Heart left ventricle (tissue), 16 donors: ENCODE measurements around the gene TAT. TPM values are rescaled to one million over a fixed set of nuclear protein-coding genes. Genes with fewer than 3 reads are reported as not detected.
"Not testable (repeated sequence)": the region's sequence is repeated elsewhere in the genome, so short reads cannot be mapped to it uniquely, and the experiment has no call there.

Source experiments
- ATAC-seq, 4 donors: fragments of 200-7000 bp; cut with Tn5 transposase; one replicate each; pipeline ENCODE4 v1.9.1; 2020 to 2022; ENCODE audit warnings: moderate library complexity in 4 of 4, mild to moderate bottlenecking in 3 of 4, moderate number of reproducible peaks in 1 of 4
- DNase-seq, 5 donors: peaks; one replicate each; pipeline ENCODE4 v3.0.0-alpha.2; 2020
- H3K27ac ChIP-seq, 12 donors: fragments of 200-600 bp; sonication (generic) in 4 of 12; one replicate each; pipeline versions ENCODE4 v1.5.0 to v1.8.0; 2016 to 2022; ENCODE audit warnings: mild to moderate bottlenecking in 2 of 12
- H3K27me3 ChIP-seq, 9 donors: fragments of 200-600 bp; sonication (generic) in 2 of 9; one replicate each; pipeline versions ENCODE4 v1.5.1 to v1.8.0; 2016 to 2022; ENCODE audit warnings: mild to moderate bottlenecking in 3 of 9
- H3K36me3 ChIP-seq, 9 donors: fragments of 200-600 bp; sonication (generic) in 2 of 9; one replicate each; pipeline versions ENCODE4 v1.5.0 to v1.8.0; 2018 to 2022; ENCODE audit warnings: mild to moderate bottlenecking in 2 of 9
- H3K4me1 ChIP-seq, 12 donors: fragments of 200-600 bp; sonication (generic) in 4 of 12; one replicate each; pipeline versions ENCODE4 v1.5.0 to v1.8.0; 2016 to 2022; ENCODE audit warnings: mild to moderate bottlenecking in 3 of 12
- H3K4me3 ChIP-seq, 12 donors: fragments of 200-600 bp; sonication (generic) in 4 of 12; one replicate each; pipeline versions ENCODE4 v1.5.0 to v1.8.0; 2017 to 2022; ENCODE audit warnings: mild to moderate bottlenecking in 9 of 12, moderate library complexity in 4 of 12
- H3K9me3 ChIP-seq, 12 donors: fragments of 200-600 bp; sonication (generic) in 4 of 12; one replicate each; pipeline versions ENCODE4 v1.5.0 to v1.8.0; 2016 to 2022; ENCODE audit warnings: mild to moderate bottlenecking in 1 of 12
- CTCF ChIP-seq, 12 donors: fragments of 200-600 bp; sonication (generic) in 4 of 12; IDR thresholded peaks; one replicate each; pipeline versions ENCODE4 v1.5.0 to v1.8.0; 2018 to 2022; ENCODE audit warnings: antibody characterized with exemption in 12 of 12, mild to moderate bottlenecking in 5 of 12
- POLR2A ChIP-seq, 2 donors: fragments of 450-650 bp; IDR thresholded peaks; one replicate each; pipeline ENCODE4 v1.6.1; 2017; ENCODE audit warnings: antibody characterized with exemption in 2 of 2, mild to moderate bottlenecking in 2 of 2, moderate library complexity in 2 of 2
- WGBS, 4 donors: extraction: QIAGEN DNeasy Blood & Tissue Kit in 2 of 4; methylation state at CpG; one replicate each; pipeline versions ENCODE4 v1.1.5 to v1.1.7; 2013 to 2018; 5-methylcytosine and 5-hydroxymethylcytosine counted together
- intact Hi-C, 10 donors: fragments of 100-400 bp; cut with DNase I; formaldehyde crosslinking; loops; one replicate each; pipeline versions ENCODE4 v1.11.1 to v1.14.2; 2022
- polyA plus RNA-seq, 2 donors: library from polyadenylated mRNA; stranded (reverse); fragments of 200-250 nt; gene quantifications; one replicate each; pipeline ENCODE4 v1.2.3, GENCODE V29; 2013
- total RNA-seq, 9 donors: library from RNA; depleted of rRNA in 2 of 9; stranded (reverse); fragments of >200 nt in 2 of 9; fragmentation: NEBNext Ultra II Directional in 3 of 9; extraction: Animal tissue kit (Norgen Biotek cat#: 25700) in 3 of 9; gene quantifications; one replicate each; pipeline versions ENCODE4 v1.1.0 to v1.2.4, GENCODE V29; 2016 to 2023
- donor health status: ischemic (EF 13 %, LVEDD 7.1; RV severe dilation, severe dysfunction).
- donor health status: healthy with polysubstance abuse.
- donor health status: DM: no; HTN: yes; CAD: no.
- donor health status: DM: no; HTN: no; CAD: no.
- donor health status: ischemic (EF 25% LVEDD 6.9; RV normal size, moderate dysfunction).
- donor health status: ischemic (EF 25% LVEDD 5.7; RV mildly dilated, moderate dysfunction).
- donor health status: healthy.
- donor health status: DM: yes; HTN: yes; CAD: no.
- donor health status: ischemic (EF 35%, LVEDD 5.7; RV mildly dilated, moderate dysfunction).
- donor health status: nonischemic (EF 11% LVEDD 7.7; RV severe dilation, severe dysfunction).
- donor health status: DM: yes; HTN: yes; CAD: no.
- donor health status: PGD.
- donor health status: ischemic (EF 29% LVEDD 5.4; RV normal size, mild dysfunction).
- donor health status: nonischemic (EF 23%, LVEDD 6.1; RV moderate dilation, normal function).

The TAT gene
- total and polyA plus RNA-seq, 11 donors = 0.05 to 0.50 TPM; not detected in 9

GRCh38 chr16:71594000-71594646, 17.2 kb upstream of the TAT start:
- DNase-seq (no peak), ATAC-seq (no peak)
- Histone ChIP-seq H3K9me3 (peaks cover 0 to 4% (median 0%) of the 10 kb centered on the region in 12 donors), H3K4me1 (no peaks in the 10 kb centered on the region), H3K27ac (no peak overlapping the region), H3K27me3 (peaks cover 0 to 10% (median 0%) of the 10 kb centered on the region in 9 donors), H3K4me3 (no peak overlapping the region), H3K36me3 (no peaks in the 10 kb centered on the region)
- intact Hi-C loops = no loop called here
- no peak for TF ChIP-seq POLR2A (IDR thresholded peaks at IDR 0.05)
- TF ChIP-seq CTCF (IDR thresholded peaks at IDR 0.05) = no peak
- 79 to 85% (median 83%) methylated on average over 5 of the region's 5 CpGs for WGBS, 4 donors

GRCh38 chr16:71593048-71593999, 16.4 kb upstream of the TAT start:
- Histone ChIP-seq H3K27ac (no peak overlapping the region), H3K27me3 (peaks cover 0 to 10% (median 0%) of the 10 kb centered on the region in 9 donors), H3K4me1 (no peaks in the 10 kb centered on the region), H3K36me3 (no peaks in the 10 kb centered on the region), H3K4me3 (no peak overlapping the region), H3K9me3 (peaks cover 0 to 3% (median 0%) of the 10 kb centered on the region in 12 donors)
- intact Hi-C loops = no loop called here
- WGBS, 4 donors = 71 to 80% (median 75%) methylated on average over 3 of the region's 3 CpGs
- TF ChIP-seq POLR2A (IDR thresholded peaks at IDR 0.05) (no peak), CTCF (IDR thresholded peaks at IDR 0.05) (no peak)
- ATAC-seq = no peak
- DNase-seq = no peak

GRCh38 chr16:71591917-71592316, 15.0 kb upstream of the TAT start:
- ATAC-seq = no peak
- WGBS, 4 donors = 60 to 88% (median 73%) methylated on average over 2 to 3 of the region's 3 CpGs
- Histone ChIP-seq H3K36me3 (no peaks in the 10 kb centered on the region), H3K27ac (no peak overlapping the region), H3K27me3 (peaks cover 0 to 10% (median 0%) of the 10 kb centered on the region in 9 donors), H3K4me3 (no peak overlapping the region), H3K9me3 (no peaks in the 10 kb centered on the region), H3K4me1 (no peaks in the 10 kb centered on the region)
- no peak for DNase-seq
- intact Hi-C loops = no loop called here
- TF ChIP-seq POLR2A (IDR thresholded peaks at IDR 0.05) = no peak
- TF ChIP-seq CTCF (IDR thresholded peaks at IDR 0.05) = no peak

GRCh38 chr16:71590584-71590983, 13.7 kb upstream of the TAT start:
- intact Hi-C loops = no loop called here
- Histone ChIP-seq H3K9me3 (no peaks in the 10 kb centered on the region), H3K27ac (no peak overlapping the region), H3K4me3 (no peak overlapping the region), H3K27me3 (peaks cover 0 to 10% (median 0%) of the 10 kb centered on the region in 9 donors), H3K36me3 (no peaks in the 10 kb centered on the region), H3K4me1 (no peaks in the 10 kb centered on the region)
- 76 to 81% (median 79%) methylated on average over 4 of the region's 4 CpGs for WGBS, 4 donors
- TF ChIP-seq CTCF (IDR thresholded peaks at IDR 0.05) = no peak
- TF ChIP-seq POLR2A (IDR thresholded peaks at IDR 0.05) = no peak
- no peak for DNase-seq
- no peak for ATAC-seq

- ATAC-seq, H3K4me3 ChIP-seq: not testable (repeated sequence)
- WGBS, 4 donors = 73 to 89% methylated on average over 2 of the region's 2 CpGs; no CpG with 5 or more reads in 2 of the 4 donors
Measured at GRCh38 chr16:71590071-71590470, 13.2 kb upstream of the TAT start.

GRCh38 chr16:71589334-71589733, 12.4 kb upstream of the TAT start:
- 92 to 96% (median 94%) methylated on average over 16 to 30 of the region's 30 CpGs for WGBS, 4 donors
- H3K9me3 ChIP-seq, H3K4me1 ChIP-seq, H3K27me3 ChIP-seq, H3K36me3 ChIP-seq, H3K27ac ChIP-seq, intact Hi-C loops, H3K4me3 ChIP-seq, ATAC-seq, DNase-seq: not testable (repeated sequence)

More at GRCh38 chr16:71590071-71590470, 13.2 kb upstream of the TAT start:
- H3K9me3 ChIP-seq, H3K4me1 ChIP-seq, DNase-seq, H3K27ac ChIP-seq, H3K36me3 ChIP-seq, H3K27me3 ChIP-seq, intact Hi-C loops: not testable (repeated sequence)
